ENCODE measurements around the gene LRP2.

- TF ChIP-seq CTCF (IDR thresholded peaks at IDR 0.05), result no peak
- no peak for TF ChIP-seq POLR2AphosphoS5 (IDR thresholded peaks at IDR 0.05)
- no peak for TF ChIP-seq POLR2A (IDR thresholded peaks at IDR 0.05)
These were observed 184.0 kb downstream of the LRP2 start for GRCh38 chr2:169178364-169178763.

Data from stomach (tissue), 4 donors.